HPDE6-E6E7 (cell line): ENCODE measurements around the gene GZF1.

Source experiments
- DNase-seq: peaks from one replicate; pipeline ENCODE4 v3.0.0; 2011; ENCODE audit warnings: missing footprints; ENCODE audit errors: extremely low spot score

GZF1 gene

DNA sequence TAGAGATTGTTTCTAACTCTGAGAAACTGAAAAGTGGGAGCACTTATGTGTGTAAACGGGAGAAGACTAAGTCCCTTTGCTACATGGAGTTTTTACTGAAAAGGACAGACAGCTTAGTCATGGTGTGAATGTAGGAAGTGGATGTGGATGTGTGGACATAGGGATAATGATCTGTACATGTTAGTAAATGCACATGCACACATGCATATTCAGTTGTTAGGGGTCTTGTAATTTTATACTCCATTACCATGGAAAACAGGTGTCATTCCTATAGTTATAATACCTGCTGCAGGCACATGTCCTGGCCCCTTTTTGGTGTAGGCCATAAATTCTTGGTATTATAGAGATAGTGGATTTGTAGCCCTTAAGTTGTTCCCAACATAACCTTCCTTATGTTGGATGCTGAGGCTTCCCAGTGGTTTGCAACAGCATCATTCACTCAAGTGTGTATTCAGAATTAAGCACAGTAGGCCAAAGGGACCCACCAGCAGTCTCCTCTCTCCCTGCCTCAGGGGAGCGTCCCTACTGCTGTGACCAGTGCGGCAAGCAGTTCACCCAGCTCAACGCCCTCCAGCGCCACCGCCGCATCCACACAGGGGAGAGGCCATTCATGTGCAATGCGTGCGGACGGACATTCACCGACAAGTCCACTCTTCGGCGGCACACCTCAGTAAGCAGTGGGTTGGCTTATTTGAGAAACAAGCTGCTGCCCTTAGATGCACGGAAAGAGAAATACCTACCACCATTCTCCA, 7.3 kb downstream of the GZF1 start:
- no peak for DNase-seq

DNA sequence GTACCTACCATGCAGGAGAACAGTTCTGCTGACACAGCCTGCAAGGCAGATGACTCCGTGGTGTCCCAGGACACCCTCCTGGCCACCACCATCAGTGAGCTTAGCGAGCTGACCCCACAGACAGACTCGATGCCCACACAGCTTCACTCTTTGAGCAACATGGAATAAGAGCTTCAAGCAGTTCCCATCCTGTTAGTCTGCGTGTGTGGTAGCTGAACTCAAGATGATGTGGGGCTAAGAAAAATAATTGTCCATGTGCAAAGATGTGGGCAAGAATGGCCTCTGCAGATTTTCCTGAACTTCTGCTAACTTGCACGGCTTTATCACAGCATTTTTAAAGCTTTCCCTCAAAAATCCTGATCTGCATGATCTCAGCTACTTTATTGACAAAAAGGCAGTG, 8.3 kb downstream of the GZF1 start:
- DNase-seq, result no peak

DNA sequence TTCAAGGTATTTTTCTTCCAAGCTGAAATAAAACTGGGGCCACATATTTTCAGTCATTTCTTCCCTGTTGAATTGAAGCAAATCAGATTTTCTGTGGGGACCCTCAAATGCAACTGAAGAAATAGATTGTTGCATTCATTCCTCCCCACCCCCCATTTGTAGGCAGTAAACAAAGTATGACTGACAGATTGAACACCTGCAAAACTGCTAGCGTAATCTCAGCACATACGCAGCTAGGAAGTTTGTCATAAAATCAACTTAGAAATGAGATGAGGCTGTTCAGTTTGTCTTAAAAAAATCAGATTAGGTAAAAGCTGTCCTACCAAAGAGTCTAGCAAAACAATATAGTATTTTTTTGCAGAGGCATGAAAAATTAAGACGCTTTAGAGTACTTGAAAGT, 8.9 kb downstream of the GZF1 start:
- no peak for DNase-seq

DNA sequence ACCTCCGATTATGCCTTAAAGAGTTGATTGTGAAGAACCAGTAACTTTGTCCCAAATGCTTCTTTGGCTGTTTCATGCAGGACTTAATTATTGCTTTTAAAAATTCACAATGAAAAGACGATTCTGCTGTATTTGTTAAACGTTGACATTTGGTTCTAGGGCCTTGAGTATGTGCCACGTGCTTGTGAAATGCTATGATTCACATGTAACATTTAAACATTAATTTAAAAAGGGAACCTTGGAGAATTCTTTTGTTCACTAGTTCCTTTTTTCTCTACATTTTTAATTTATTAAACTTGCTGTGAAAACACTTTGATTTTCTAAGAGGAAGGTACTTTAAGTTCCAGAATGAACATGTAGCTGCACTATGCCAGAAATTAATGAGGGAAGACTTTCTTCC, 9.5 kb downstream of the GZF1 start:
- no peak for DNase-seq

DNA sequence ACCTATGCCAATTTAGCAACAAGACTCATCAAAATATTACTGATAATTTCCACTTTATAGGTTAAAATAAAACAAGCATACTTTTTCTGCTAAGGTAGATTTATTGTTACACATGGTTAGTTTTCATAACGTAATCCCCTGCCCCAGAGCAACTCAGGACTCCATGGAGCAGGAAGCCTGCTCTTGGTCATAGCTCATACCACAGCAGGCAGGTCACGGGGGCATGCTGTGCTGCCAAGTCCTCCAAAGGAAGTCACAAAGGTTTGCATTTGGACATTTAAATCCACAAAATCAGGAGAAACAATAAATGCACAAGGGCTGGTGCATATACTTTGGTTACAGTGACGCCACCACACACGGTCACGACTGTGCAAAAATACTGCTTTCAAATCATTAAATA, 12.5 kb downstream of the GZF1 start:
- no peak for DNase-seq

DNA sequence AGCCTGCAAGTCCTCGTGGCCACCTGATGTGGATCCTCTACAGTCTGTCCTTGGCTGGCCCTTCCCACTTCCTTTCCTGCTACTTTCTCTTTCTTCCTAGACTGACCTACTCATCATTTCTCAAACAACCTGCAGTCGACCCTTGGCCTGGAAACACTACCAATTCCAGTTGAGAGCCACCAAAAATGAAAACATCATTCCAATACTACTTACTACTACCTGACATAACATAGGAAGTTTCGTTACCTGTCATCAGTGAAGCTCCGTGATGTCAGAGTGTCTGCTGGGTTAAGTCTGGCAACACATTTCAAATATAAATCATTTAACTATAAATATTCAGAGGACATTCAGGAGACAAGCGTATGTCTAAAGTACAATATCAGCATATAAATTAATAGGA, 13.8 kb downstream of the GZF1 start:
- DNase-seq, result no peak

DNA sequence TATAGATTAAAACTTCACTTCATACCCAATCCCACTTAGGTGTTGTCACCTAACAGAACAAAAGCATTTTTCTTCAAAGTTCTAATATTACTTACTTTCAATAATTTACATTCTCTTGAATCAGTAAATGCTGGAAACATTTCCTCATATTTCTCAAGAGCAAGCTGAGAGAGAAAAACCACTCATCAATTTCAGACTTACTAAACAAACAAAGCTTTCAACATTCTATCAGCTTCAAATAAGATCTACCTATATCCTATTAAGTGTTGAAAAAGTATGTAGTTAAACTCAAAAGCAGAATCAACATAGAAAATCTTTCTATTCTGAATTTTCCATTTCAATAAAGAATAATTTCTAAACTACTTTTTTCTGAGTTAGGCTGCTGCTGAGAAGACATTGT, 17.8 kb downstream of the GZF1 start:
- DNase-seq, result no peak

DNA sequence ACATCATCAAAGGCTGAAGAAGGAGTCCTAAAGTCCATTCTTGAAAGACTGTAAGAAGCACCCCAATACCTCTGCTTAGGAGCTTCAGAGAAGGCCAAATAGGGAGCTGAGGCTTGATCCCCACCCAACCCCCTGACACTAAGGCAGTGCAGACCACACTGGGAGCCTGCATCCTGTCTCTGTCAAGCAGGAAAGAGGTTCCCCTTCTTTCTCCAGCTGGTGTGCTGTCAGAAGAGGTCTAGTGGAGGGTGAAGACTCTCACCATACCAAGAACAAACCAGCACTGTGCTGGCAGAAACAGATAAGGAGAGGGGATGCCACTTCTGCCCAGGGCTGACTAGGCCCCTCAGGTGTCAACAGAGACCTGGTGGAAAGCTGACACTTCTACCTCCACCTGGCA, 19.9 kb downstream of the GZF1 start:
- DNase-seq, result no peak

DNA sequence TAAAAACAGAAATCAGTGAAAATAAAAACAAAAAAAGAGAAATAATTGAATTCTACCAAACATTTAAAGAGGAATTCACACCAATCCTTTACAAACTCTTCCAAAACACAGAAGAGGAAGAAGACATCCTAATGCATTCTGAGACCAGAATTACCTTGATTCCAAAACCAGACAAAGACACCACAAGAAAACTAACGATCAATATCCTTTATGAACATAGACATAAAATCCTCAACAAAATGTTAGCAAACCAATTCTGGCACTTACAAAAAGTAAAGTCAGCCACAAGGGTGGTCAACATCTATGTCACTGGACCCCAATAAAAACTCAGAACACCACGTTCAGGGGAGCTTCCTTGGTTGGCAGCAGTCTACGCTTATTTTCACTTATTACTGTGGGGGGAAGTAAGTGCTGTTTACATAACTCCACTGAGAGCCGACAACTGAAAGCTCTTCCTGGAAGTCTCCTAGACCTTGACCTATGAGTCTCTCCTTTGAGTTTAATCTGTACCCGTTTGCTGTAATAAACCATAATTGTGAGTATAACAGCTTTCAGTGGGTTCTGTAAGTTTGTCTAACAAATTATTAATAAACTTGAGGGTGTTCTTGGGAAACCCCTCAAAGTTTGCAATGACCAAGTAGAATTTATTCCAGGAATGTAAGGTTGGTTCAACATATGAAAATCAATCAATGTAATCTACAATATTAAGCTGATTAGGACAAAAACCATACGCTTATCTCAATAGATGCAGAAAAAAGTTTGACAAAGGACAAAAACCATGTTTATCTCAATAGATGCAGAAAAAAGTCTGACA, 24.5 kb downstream of the GZF1 start:
- no peak for DNase-seq

DNA sequence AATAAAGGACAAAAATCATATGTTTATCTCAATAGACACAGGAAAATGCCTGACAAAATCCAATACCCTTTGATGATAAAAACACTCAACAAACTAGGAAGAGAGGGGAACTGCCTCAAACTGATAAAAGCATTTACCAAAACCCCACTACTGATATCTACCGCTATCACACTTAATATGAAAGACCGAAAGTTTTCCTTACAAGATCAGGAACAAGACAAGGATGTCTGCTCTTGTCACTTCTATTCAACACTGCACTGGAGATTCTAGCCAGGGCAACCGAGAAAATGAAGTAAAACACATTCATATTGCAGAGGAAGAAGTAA, 25.1 kb downstream of the GZF1 start:
- DNase-seq, result no peak

DNA sequence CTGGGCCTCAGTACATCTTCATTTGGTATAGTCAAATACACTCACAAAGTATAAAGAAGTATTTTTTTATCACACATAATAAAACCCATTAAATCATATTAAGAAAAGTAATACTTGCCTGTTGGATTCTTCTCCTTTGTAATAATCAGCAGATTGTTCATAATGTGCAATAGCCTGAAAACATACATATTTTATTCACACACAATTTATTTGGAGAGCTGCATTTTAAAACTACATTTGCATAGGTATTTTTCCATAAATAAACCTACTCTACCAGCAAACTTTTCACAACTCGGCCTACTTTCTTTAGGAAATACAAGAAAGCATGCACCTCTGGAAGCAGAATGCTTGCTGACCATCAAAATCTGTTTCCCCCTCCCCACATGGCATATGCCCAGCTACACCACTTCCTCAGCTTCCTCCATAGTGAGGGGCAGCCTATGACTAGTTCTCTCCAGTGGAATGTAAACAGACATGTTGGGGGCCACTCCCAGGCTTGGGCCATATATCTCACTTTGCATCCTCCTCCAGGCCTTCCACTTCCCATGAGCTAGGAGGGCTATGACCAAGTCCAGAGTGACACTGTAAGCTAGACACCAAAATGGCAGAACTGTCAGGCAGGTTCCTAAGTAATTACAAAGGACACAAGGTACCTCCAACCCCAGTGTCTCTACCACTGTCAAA, 28.3 kb downstream of the GZF1 start:
- DNase-seq, result no peak

DNA sequence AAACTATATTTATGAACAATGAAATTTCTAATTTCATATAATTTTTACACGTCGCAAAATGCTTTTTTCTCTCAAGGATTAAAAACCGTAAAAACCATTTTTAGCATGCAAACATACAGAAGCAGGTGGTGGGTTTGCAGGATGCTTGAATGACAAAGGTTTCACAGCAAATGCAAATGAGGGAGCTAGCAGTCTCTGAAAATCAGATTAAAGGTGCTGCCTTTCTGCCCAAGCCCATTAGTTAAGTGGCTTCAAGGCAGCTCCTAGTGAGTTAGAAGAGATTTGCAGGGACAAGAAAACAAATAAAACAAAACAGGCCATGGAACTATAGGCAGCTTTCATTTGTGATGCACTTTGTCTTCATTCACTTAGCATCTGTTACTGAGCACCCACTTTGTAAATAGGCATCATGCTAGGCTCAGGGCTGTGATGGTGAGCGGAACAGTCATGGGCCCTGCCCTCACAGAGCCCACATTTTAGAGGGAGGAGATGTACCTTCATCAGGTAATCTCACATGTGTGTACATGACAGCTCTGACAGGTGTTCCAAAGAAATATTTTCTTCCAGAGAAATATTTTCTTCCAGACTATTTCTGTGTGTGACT, 29.8 kb downstream of the GZF1 start:
- no peak for DNase-seq

DNA sequence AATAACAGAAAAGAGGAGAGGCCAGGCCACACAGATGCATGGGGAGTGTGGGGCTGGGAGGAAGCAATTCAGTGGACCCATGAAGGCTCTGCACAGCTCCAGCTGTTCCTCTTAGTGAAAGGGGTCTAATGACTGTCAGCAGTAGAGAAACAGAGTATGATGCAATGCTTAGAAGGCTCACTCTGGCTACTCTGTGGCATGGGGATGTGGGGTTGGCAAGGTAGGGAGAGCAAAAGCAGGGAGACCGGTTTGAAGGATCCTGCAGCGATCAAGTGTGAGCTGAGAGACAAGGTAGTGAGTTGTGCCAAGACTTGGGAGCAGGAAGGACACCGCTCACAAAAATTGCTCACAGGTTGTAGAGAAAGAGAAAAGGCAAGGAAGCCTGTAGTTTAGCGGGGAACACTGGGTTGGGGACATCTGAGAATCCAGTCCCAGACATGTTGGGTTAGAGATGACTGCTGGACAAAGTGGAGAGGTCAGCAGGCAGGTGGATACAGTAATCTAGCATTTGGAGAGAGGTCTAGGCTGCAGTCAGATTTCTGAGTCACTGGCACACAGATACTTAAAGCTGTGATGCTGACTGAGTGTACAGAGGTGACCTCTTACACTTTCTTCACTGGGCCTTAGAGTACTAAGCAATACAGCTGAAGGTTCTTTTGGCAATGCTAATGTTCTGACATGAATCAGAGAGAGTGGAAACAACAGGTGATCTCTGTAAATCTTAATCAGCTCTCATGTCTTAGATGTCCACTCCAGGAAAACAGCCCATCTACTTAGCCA, 32.2 kb downstream of the GZF1 start:
- no peak for DNase-seq

DNA sequence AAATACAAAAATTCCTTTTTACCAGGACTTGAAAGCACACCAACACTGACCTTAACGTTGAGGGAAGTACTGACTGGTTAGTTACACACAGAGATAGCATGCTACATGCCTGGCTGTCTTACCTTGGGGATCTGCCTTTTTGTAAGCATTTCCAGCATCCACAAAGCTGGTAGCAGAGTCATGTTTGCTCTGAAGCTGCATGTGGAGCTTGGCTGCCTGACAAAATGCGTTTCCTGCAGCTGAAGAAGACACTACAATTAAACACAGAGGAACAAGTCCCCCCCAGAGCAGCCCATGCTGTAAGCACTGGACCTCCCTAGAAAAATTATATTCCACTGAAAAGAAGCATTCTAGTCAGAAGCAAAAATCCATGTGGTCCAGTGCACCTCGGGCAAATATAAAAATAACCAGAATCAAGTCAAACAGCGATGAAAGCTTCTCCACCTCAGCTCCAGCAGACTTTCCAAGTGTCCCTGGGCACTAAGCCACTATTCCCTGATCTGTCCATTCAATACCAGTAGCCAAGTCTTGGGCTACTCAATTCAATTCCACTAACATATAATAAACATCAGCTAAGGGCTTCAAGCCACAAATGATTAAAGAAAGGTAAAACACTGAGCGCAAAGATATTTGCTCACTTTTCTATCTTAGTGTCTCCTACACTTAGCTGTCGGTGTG, 35.1 kb downstream of the GZF1 start:
- no peak for DNase-seq

DNA sequence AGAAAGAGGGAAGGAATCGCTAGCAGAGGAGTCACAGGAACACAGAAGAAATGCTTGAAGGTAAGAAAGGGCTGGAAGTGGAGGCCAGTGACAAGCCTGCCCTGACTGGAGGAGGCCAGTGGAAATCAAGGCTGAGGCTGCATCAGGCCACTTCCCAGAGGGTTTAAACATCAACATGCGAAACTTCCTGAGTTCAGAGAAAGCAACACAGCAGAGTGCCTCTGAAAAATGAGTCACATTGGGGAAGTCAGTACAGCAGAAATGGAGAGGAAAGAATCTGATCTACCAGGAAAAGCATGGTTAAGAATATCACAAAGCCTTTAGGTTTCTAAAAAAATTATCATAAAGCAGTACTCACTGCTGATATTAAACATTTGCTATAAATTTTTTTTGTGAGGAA, 36.0 kb downstream of the GZF1 start:
- no peak for DNase-seq

DNA sequence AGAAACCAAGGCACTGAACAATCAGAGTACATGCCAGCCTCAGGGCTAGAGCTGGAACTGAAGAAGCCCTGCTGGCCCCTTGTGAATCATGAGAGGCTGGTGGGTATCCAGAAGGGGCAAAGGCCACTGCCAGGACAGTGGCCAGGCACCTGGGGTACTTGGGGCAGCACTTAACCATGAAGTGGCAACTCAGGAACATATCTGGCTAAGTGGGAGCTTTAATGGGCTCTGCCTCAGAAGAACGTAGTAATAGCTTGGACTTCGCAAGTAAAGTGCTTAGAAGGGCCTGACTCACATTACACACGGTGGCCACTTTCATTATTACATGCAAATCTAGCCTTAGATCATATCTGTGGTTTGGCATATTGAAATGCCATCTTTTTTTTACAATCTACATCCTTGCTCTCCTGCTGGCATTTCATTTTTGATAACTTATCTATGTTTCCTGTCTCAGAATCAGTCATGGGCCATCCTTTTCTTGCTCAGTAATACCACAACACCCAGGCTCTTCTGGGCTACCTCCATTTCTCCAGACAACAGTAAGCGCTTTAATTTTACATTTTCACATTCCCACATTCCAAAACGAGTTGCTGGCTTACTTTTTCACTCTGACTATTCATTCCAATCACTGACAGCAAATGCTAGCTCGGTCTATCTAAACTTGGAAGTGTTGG, 37.7 kb downstream of the GZF1 start:
- no peak for DNase-seq

DNA sequence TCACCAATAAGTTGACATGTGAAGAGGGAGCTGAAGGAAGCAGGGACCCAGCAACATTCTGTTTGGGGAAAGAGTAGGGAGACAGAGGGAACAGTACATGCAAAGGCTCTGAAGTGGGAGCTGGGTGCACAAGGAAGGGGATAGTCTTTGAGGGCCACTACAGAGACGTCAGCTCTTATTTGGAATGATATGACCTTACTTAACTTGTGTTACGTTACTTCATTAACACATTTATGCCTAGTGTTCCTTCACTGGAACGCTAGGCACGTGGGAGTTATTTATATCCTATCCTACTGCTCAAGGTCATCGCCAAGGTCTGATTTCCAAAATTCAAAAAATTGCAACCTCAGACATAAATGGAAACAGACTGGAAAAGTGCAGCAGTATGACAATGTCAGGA, 39.1 kb downstream of the GZF1 start:
- no peak for DNase-seq

DNA sequence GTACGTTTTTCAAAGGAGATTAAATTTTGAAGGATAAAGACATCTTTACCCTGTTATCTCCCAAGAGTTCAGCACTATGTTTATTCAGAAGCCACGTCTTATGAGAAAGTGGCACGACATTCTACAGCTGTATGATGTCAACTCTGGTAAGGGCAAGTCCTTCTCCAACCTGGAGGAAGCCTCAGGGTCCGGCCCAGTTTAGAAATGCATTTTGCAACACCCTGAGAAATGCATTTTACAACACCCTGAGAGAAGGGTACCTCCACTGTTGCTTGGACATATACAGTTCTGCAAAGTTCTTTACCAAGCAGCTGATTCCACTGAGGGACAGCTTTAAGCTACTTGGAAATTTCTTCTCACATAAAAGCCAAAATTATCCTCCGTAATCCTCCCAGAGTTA, 41.8 kb downstream of the GZF1 start:
- no peak for DNase-seq

DNA sequence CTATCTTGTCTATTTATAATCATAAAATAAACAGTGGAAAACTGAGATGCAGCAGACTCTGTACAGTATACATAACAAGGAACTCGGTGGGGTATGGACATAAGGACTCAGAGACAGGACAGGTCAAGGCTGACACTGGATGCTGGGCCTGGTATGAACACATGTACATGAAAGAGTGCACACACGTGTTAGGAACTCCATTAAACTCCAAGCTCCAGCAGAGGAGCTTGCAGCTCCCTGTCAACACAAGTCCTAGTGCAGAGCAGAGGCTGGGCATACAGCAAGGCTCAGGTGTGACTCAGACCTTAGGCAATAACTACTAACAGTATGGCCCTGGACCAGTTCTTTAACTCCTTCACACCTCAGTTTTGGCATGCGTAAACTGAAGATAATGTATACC, 42.2 kb downstream of the GZF1 start:
- peak; percentile 64 for DNase-seq

DNA sequence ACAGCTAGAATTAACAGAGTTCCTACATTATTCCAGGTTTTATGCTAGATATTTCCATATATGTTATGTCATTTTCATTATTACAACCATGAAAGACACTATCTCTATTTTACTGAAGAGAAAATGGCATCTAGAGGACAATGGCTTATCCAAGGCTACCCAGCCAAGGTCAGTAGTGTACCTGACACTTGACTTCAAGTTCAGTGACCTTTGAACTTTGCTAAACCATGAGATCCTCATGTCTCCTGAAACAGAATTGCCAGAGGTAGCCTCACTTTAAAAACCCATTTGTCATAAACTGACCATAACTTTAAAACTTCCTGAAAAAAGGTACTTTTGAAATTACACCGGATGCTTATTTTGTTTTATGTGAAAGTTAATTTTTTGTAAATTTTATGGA, 44.9 kb downstream of the GZF1 start:
- no peak for DNase-seq
